HepG2 (cell line): ENCODE results near the gene CAMK1D.

ENCODE experiments used
- ERF ChIP-seq: IDR thresholded peaks from 2 replicates; pipeline ENCODE4 v1.6.1; 2018; ENCODE audit warnings: missing biosample characterization, missing genetic modification reagents
- SALL2 ChIP-seq: sonication (generic); formaldehyde crosslinking; IDR thresholded peaks from 2 replicates; pipeline ENCODE4 v1.8.1; 2023; ENCODE audit warnings: mild to moderate bottlenecking, missing genetic modification reagents, inconsistent platforms
- SMC3 ChIP-seq: IDR thresholded peaks from 2 replicates; pipeline ENCODE4 v1.6.1; 2011; ENCODE audit warnings: low read length, improper control_type of control experiment
- ZNF331 ChIP-seq: sonication (generic); formaldehyde crosslinking; IDR thresholded peaks from 2 replicates; pipeline ENCODE4 v1.4.0; 2020; ENCODE audit warnings: missing genetic modification reagents
- ZNF672 ChIP-seq: sonication (generic); formaldehyde crosslinking; IDR thresholded peaks from 2 replicates; pipeline ENCODE4 v1.8.1; 2022; ENCODE audit warnings: missing genetic modification reagents
- TF ChIP-seq, protein P1 (sequence below): sonication (generic); formaldehyde crosslinking; IDR thresholded peaks from 2 replicates; pipeline ENCODE4 v1.5.0; 2020; ENCODE audit warnings: mild to moderate bottlenecking, missing genetic modification reagents, moderate library complexity
- TF ChIP-seq, protein P2 (sequence below), 2 experiments: IDR thresholded peaks; 2 replicates each; pipeline ENCODE4 v1.6.1; 2011 to 2012; ENCODE audit warnings: low read length in 2 of 2, borderline replicate concordance in 1 of 2, low read depth in 1 of 2, mild to moderate bottlenecking in 1 of 2, moderate library complexity in 1 of 2
- TF ChIP-seq, protein P3 (sequence below): IDR thresholded peaks from 2 replicates; pipeline ENCODE4 v1.6.1; 2016
- TF ChIP-seq, protein P4 (sequence below): sonication (generic); formaldehyde crosslinking; IDR thresholded peaks from 2 replicates; pipeline ENCODE4 v1.4.0; 2020; ENCODE audit warnings: missing genetic modification reagents
- TF ChIP-seq, protein P5 (sequence below): sonication (generic); formaldehyde crosslinking; IDR thresholded peaks from 2 replicates; pipeline ENCODE4 v1.4.0; 2020; ENCODE audit warnings: low read depth, mild to moderate bottlenecking, missing genetic modification reagents

DNA sequence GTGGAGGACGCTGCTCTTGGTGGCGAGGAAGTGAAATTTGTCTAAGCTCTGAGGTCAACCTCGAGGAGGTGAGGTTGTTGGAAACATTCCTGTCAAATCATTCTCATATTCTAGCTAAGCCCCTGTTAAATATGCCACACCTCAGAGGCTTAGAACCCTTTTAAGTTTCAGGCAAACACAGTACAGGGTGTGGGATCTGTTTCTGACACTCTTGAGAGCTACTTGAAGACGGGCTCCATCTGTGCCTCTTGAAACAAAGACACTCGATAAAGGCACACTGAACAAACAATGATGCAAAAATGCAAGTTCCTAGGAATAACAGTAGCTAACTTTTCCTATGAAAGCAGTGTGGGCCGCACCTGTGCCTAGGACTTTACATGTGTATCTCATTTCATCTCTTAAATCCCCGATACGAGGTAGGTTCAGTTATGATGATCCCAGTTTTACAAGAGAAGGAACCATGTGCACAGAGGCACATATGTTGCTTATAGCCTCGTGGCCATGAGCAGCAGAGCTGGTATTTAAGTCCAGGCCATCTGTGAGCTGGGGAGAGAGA is 352.9 kb downstream of the CAMK1D start:
- TF ChIP-seq, protein P1, sequence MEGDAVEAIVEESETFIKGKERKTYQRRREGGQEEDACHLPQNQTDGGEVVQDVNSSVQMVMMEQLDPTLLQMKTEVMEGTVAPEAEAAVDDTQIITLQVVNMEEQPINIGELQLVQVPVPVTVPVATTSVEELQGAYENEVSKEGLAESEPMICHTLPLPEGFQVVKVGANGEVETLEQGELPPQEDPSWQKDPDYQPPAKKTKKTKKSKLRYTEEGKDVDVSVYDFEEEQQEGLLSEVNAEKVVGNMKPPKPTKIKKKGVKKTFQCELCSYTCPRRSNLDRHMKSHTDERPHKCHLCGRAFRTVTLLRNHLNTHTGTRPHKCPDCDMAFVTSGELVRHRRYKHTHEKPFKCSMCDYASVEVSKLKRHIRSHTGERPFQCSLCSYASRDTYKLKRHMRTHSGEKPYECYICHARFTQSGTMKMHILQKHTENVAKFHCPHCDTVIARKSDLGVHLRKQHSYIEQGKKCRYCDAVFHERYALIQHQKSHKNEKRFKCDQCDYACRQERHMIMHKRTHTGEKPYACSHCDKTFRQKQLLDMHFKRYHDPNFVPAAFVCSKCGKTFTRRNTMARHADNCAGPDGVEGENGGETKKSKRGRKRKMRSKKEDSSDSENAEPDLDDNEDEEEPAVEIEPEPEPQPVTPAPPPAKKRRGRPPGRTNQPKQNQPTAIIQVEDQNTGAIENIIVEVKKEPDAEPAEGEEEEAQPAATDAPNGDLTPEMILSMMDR (CRISPR knock-in tag), result no peak
- no peak for TF ChIP-seq SALL2 (CRISPR knock-in tag)
- TF ChIP-seq, protein P2, sequence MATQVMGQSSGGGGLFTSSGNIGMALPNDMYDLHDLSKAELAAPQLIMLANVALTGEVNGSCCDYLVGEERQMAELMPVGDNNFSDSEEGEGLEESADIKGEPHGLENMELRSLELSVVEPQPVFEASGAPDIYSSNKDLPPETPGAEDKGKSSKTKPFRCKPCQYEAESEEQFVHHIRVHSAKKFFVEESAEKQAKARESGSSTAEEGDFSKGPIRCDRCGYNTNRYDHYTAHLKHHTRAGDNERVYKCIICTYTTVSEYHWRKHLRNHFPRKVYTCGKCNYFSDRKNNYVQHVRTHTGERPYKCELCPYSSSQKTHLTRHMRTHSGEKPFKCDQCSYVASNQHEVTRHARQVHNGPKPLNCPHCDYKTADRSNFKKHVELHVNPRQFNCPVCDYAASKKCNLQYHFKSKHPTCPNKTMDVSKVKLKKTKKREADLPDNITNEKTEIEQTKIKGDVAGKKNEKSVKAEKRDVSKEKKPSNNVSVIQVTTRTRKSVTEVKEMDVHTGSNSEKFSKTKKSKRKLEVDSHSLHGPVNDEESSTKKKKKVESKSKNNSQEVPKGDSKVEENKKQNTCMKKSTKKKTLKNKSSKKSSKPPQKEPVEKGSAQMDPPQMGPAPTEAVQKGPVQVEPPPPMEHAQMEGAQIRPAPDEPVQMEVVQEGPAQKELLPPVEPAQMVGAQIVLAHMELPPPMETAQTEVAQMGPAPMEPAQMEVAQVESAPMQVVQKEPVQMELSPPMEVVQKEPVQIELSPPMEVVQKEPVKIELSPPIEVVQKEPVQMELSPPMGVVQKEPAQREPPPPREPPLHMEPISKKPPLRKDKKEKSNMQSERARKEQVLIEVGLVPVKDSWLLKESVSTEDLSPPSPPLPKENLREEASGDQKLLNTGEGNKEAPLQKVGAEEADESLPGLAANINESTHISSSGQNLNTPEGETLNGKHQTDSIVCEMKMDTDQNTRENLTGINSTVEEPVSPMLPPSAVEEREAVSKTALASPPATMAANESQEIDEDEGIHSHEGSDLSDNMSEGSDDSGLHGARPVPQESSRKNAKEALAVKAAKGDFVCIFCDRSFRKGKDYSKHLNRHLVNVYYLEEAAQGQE (IDR thresholded peaks at IDR 0.05; ENCODE audit: borderline replicate concordance in 1 of 2, low read depth in 1 of 2, low read length in 2 of 2), result no peak
- TF ChIP-seq SMC3, result no peak
- no peak for TF ChIP-seq ERF (CRISPR knock-in tag)
- TF ChIP-seq, protein P3, sequence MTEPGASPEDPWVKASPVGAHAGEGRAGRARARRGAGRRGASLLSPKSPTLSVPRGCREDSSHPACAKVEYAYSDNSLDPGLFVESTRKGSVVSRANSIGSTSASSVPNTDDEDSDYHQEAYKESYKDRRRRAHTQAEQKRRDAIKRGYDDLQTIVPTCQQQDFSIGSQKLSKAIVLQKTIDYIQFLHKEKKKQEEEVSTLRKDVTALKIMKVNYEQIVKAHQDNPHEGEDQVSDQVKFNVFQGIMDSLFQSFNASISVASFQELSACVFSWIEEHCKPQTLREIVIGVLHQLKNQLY (CRISPR knock-in tag), result no peak
- TF ChIP-seq, protein P4, sequence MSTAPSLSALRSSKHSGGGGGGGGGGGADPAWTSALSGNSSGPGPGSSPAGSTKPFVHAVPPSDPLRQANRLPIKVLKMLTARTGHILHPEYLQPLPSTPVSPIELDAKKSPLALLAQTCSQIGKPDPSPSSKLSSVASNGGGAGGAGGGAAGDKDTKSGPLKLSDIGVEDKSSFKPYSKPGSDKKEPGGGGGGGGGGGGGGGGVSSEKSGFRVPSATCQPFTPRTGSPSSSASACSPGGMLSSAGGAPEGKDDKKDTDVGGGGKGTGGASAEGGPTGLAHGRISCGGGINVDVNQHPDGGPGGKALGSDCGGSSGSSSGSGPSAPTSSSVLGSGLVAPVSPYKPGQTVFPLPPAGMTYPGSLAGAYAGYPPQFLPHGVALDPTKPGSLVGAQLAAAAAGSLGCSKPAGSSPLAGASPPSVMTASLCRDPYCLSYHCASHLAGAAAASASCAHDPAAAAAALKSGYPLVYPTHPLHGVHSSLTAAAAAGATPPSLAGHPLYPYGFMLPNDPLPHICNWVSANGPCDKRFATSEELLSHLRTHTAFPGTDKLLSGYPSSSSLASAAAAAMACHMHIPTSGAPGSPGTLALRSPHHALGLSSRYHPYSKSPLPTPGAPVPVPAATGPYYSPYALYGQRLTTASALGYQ (CRISPR knock-in tag), result no peak
- TF ChIP-seq, protein P5, sequence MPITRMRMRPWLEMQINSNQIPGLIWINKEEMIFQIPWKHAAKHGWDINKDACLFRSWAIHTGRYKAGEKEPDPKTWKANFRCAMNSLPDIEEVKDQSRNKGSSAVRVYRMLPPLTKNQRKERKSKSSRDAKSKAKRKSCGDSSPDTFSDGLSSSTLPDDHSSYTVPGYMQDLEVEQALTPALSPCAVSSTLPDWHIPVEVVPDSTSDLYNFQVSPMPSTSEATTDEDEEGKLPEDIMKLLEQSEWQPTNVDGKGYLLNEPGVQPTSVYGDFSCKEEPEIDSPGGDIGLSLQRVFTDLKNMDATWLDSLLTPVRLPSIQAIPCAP (CRISPR knock-in tag), result no peak
- TF ChIP-seq ZNF672 (CRISPR knock-in tag), result no peak
- no peak for TF ChIP-seq ZNF331 (CRISPR knock-in tag)
